Prostate gland (tissue), 2 donors: ENCODE measurements around the gene FAH.

Experiments used
- CTCF ChIP-seq, 4 experiments: fragments of 200-600 bp in 2 of 4; fragments of 450-650 bp in 2 of 4; sonication (generic) in 2 of 4; IDR thresholded peaks; 1 replicate in 3 of 4; 2 replicates in 1 of 4; pipeline ENCODE4 v1.5.1; 2016 to 2019; ENCODE audit warnings: antibody characterized with exemption in 4 of 4, mild to moderate bottlenecking in 2 of 4, moderate library complexity in 2 of 4
- POLR2A ChIP-seq: fragments of 450-650 bp; IDR thresholded peaks from one replicate; pipeline ENCODE4 v1.6.1; 2016; ENCODE audit warnings: antibody characterized with exemption, mild to moderate bottlenecking

- TF ChIP-seq CTCF (IDR thresholded peaks at IDR 0.05): no peak
- no peak for TF ChIP-seq POLR2A
Measured at GRCh38 chr15:80167936-80168335, 15.1 kb downstream of the FAH start.
